SK-N-SH (cell line): ENCODE results near the gene CYP27C1. TPM values are rescaled to one million over a fixed set of nuclear protein-coding genes. Genes with fewer than 3 reads are reported as not detected.

Experiments
- CTCF ChIA-PET: fragments of 300-600, 350-600 bp; formaldehyde crosslinking; extraction: SDS; loops from one replicate; lab custom pipeline; 2021; lab: Yijun Ruan, JAX
- POLR2A ChIA-PET: fragments of 350-600 bp; sonication (Branson Sonifier 250); formaldehyde crosslinking; extraction: SDS; loops from one replicate; lab custom pipeline; 2020; ENCODE audit warnings: antibody characterized with exemption, inconsistent platforms; lab: Yijun Ruan, JAX
- DNase-seq: peaks from one replicate; pipeline ENCODE4 v3.0.0; 2012
- H2AFZ ChIP-seq: fragments of 200-600 bp; sonication (generic); 2 replicates; pipeline ENCODE4 v1.8.1; 2016; ENCODE audit warnings: antibody characterized with exemption, mild to moderate bottlenecking, low read depth
- H3F3A ChIP-seq: fragments of 200-600 bp; sonication (generic); replicated peaks from 2 replicates; pipeline ENCODE3; 2016; ENCODE audit warnings: antibody characterized with exemption, mild to moderate bottlenecking; ENCODE audit not compliant: insufficient read depth
- H3K27ac ChIP-seq, 2 experiments: fragments of 200-500 bp in 1 of 2; fragments of 200-600 bp in 1 of 2; sonication (Bioruptor generic) in 1 of 2; sonication (generic), shearing (Covaris generic) in 1 of 2; 2 replicates each; pipeline versions ENCODE4 v1.5.1 to v1.6.1; 2014 to 2016; ENCODE audit warnings: low read depth in 2 of 2, inconsistent platforms in 1 of 2, low read length in 1 of 2, mild to moderate bottlenecking in 1 of 2, mixed read lengths in 1 of 2
- H3K27me3 ChIP-seq: fragments of 200-600 bp; sonication (generic), shearing (Covaris generic); 2 replicates; pipeline ENCODE4 v1.6.1; 2016; ENCODE audit warnings: mixed run types; ENCODE audit not compliant: insufficient read depth
- H3K36me3 ChIP-seq, 2 experiments: fragments of 200-500 bp in 1 of 2; fragments of 200-600 bp in 1 of 2; sonication (Bioruptor generic) in 1 of 2; sonication (generic) in 1 of 2; replicated peaks in 1 of 2; 2 replicates each; pipeline versions ENCODE3 to v1.5.1; 2014 to 2016; ENCODE audit warnings: low read length in 1 of 2, mild to moderate bottlenecking in 1 of 2; ENCODE audit not compliant: insufficient read depth in 2 of 2, control insufficient read depth in 1 of 2
- H3K4me1 ChIP-seq, 2 experiments: fragments of 200-500 bp in 1 of 2; fragments of 200-600 bp in 1 of 2; sonication (Bioruptor generic) in 1 of 2; sonication (generic), shearing (Covaris generic) in 1 of 2; 2 replicates each; pipeline versions ENCODE4 v1.5.1 to v1.6.1; 2014 to 2016; ENCODE audit warnings: low read depth in 1 of 2, low read length in 1 of 2, mixed run types in 1 of 2; ENCODE audit not compliant: insufficient read depth in 2 of 2, control insufficient read depth in 1 of 2
- H3K4me2 ChIP-seq: fragments of 200-600 bp; sonication (generic), shearing (Covaris generic); 2 replicates; pipeline ENCODE4 v1.6.1; 2017; ENCODE audit warnings: mixed run types
- H3K4me3 ChIP-seq, 2 experiments: fragments of 200-500 bp in 1 of 2; fragments of 200-600 bp in 1 of 2; sonication (Bioruptor generic) in 1 of 2; sonication (generic), shearing (Covaris generic) in 1 of 2; 2 replicates each; pipeline versions ENCODE4 v1.5.1 to v1.8.1; 2014 to 2016; ENCODE audit warnings: low read depth in 2 of 2, inconsistent platforms in 1 of 2, low read length in 1 of 2, mild to moderate bottlenecking in 1 of 2, mixed read lengths in 1 of 2, moderate library complexity in 1 of 2
- H3K79me2 ChIP-seq: fragments of 200-600 bp; sonication (generic); 2 replicates; pipeline ENCODE4 v1.8.1; 2017; ENCODE audit warnings: mild to moderate bottlenecking; ENCODE audit not compliant: insufficient read depth
- H3K9ac ChIP-seq: fragments of 200-600 bp; sonication (generic); 2 replicates; pipeline ENCODE4 v1.6.1; 2017; ENCODE audit warnings: mixed run types
- H3K9me2 ChIP-seq: fragments of 200-600 bp; sonication (generic); 2 replicates; pipeline ENCODE4 v1.6.1; 2017; ENCODE audit warnings: mixed run types
- H3K9me3 ChIP-seq: fragments of 200-600 bp; sonication (generic); 2 replicates; pipeline ENCODE4 v1.6.1; 2017; ENCODE audit warnings: mixed run types, mild to moderate bottlenecking, moderate library complexity
- H4K20me1 ChIP-seq: fragments of 200-600 bp; sonication (generic); 2 replicates; pipeline ENCODE4 v1.6.1; 2017; ENCODE audit warnings: mild to moderate bottlenecking, mixed run types; ENCODE audit not compliant: insufficient read depth
- CHD2 ChIP-seq: fragments of 150-350 bp; IDR thresholded peaks from 2 replicates; pipeline ENCODE4 v1.6.1; 2018; ENCODE audit warnings: low read length; ENCODE audit not compliant: partially characterized antibody
- CTCF ChIP-seq: fragments of 200-600 bp; sonication (generic); IDR thresholded peaks from 2 replicates; pipeline ENCODE4 v1.6.1; 2017; ENCODE audit warnings: antibody characterized with exemption, mild to moderate bottlenecking, moderate library complexity
- FOSL2 ChIP-seq: IDR thresholded peaks from 2 replicates; pipeline ENCODE4 v1.4.0; 2012; ENCODE audit warnings: low read depth, mild to moderate bottlenecking, moderate library complexity, borderline replicate concordance
- FOXJ3 ChIP-seq: sonication (generic); formaldehyde crosslinking; IDR thresholded peaks from 2 replicates; pipeline ENCODE4 v1.5.1; 2020; ENCODE audit warnings: mild to moderate bottlenecking, missing genetic modification reagents
- GATA2 ChIP-seq: sonication (generic); formaldehyde crosslinking; IDR thresholded peaks from 2 replicates; pipeline ENCODE4 v1.5.0; 2020; ENCODE audit warnings: mild to moderate bottlenecking, missing genetic modification reagents
- MEF2A ChIP-seq: IDR thresholded peaks from 2 replicates; pipeline ENCODE4 v1.4.0; 2012; ENCODE audit warnings: low read depth, borderline replicate concordance
- MXI1 ChIP-seq: IDR thresholded peaks from 2 replicates; pipeline ENCODE4 v1.6.1; 2012; ENCODE audit warnings: mild to moderate bottlenecking, low read depth, low read length, improper control_type of control experiment
- NFIC ChIP-seq: IDR thresholded peaks from 2 replicates; pipeline ENCODE4 v1.4.0; 2012; ENCODE audit warnings: borderline replicate concordance
- NRF1 ChIP-seq: IDR thresholded peaks from 2 replicates; pipeline ENCODE4 v1.6.1; 2012; ENCODE audit warnings: low read depth, mild to moderate bottlenecking, low read length
- POLR2AphosphoS5 ChIP-seq: IDR thresholded peaks from 2 replicates; pipeline ENCODE4 v1.6.1; 2012; ENCODE audit warnings: low read depth, low read length
- RCOR1 ChIP-seq: fragments of 150-350 bp; IDR thresholded peaks from 2 replicates; pipeline ENCODE4 v1.6.1; 2017; ENCODE audit warnings: antibody characterized with exemption, low read length
- SMC3 ChIP-seq: IDR thresholded peaks from 2 replicates; pipeline ENCODE4 v1.6.1; 2012; ENCODE audit warnings: low read depth, low read length, improper control_type of control experiment
- TAF1 ChIP-seq: IDR thresholded peaks from 2 replicates; pipeline ENCODE4 v1.6.1; 2012; ENCODE audit warnings: low read depth, mild to moderate bottlenecking, low read length, moderate library complexity, borderline replicate concordance
- WGBS: methylation state at CpG from one replicate; pipeline ENCODE4 v1.1.6; 2017; ENCODE audit warnings: low lambda C conversion rate; 5-methylcytosine and 5-hydroxymethylcytosine counted together
- polyA plus RNA-seq, 3 experiments: library from polyadenylated mRNA; depleted of rRNA; stranded (reverse); fragments of >200 nt; gene quantifications; 2 replicates each; pipeline ENCODE4 v1.2.3, GENCODE V29; 2012
- TF ChIP-seq, protein P1 (sequence below): IDR thresholded peaks from 2 replicates; pipeline ENCODE4; 2012
- TF ChIP-seq, protein P2 (sequence below): IDR thresholded peaks from 2 replicates; pipeline ENCODE4 v1.4.0; 2012; ENCODE audit warnings: low read depth

The CYP27C1 gene
- polyA plus RNA-seq, 1 of the 3 experiments (the other 2 are of a cell fraction), result not detected

DNA sequence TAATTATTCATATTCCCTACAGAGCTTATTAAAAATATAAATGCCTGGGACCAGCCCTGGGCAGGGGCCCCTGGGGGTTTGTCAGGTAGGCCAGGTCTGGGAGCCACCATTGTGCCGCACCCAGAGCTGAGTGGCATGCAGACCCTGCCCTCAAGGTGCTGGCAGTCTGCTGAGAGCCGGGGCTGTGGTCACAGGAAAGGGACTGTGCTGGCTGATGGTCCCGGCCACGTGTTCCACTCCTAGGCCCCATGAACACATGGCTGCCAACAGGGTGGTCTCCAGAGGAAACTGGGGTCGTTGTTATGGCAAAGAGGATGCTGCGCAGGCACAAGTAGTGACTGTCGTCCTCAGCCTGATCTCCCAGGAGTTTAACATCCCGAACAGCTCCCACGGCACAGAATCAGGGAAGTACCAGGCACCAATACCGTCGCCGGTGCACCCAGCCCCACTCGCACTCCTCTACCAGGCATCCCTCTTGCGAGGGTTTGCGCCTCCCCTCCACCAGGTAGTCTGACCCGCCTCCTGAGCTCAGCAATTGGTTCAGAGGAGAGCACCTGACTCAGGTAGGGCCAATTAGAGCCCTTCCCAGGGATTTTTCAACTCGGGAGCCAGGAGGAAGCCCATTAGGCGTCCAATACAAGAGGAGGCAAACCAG lies 73.9 kb downstream of the CYP27C1 start:
- Histone ChIP-seq H3K27me3 (no peaks in the 10 kb centered on the region), H3F3A (peaks cover 12% of the 10 kb centered on the region), H3K4me2 (no peak overlapping the region), H2AFZ (no peak overlapping the region)
- no peak for DNase-seq
- POLR2A ChIA-PET, result no interaction called here
- CTCF ChIA-PET, result interaction anchor here (1.0 to 1.5 kb wide), 4 partner anchors 10 to 78 kb away, joined by 3 to 6 read pairs (median 5); no protein-coding TSS in a partner anchor
- TF ChIP-seq FOXJ3, result no peak
- TF ChIP-seq, protein P1, sequence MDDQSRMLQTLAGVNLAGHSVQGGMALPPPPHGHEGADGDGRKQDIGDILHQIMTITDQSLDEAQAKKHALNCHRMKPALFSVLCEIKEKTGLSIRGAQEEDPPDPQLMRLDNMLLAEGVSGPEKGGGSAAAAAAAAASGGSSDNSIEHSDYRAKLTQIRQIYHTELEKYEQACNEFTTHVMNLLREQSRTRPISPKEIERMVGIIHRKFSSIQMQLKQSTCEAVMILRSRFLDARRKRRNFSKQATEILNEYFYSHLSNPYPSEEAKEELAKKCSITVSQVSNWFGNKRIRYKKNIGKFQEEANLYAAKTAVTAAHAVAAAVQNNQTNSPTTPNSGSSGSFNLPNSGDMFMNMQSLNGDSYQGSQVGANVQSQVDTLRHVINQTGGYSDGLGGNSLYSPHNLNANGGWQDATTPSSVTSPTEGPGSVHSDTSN, result no peak
- no peak for TF ChIP-seq POLR2AphosphoS5
- no peak for TF ChIP-seq CTCF
- TF ChIP-seq NFIC, result no peak
- no peak for TF ChIP-seq GATA2 (CRISPR knock-in tag)
- no peak for TF ChIP-seq MXI1
- no peak for TF ChIP-seq RCOR1
- TF ChIP-seq TAF1, result no peak
- TF ChIP-seq SMC3, result no peak
- TF ChIP-seq MEF2A, result no peak
- TF ChIP-seq CHD2, result no peak
- no peak for TF ChIP-seq NRF1
- no peak for TF ChIP-seq FOSL2
- TF ChIP-seq, protein P2, sequence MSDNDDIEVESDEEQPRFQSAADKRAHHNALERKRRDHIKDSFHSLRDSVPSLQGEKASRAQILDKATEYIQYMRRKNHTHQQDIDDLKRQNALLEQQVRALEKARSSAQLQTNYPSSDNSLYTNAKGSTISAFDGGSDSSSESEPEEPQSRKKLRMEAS, result no peak
- TF ChIP-seq, all 33 proteins: peak for 0
- H3K9me2 ChIP-seq, result no peaks in the 10 kb centered on the region
- H4K20me1 ChIP-seq, result no peaks in the 10 kb centered on the region
- no peak overlapping the region for H3K27ac ChIP-seq
- no peaks in the 10 kb centered on the region for H3K36me3 ChIP-seq
- no peak overlapping the region for H3K9ac ChIP-seq
- no peaks in the 10 kb centered on the region for H3K79me2 ChIP-seq
- no peaks in the 10 kb centered on the region; a peak in 1 of 4 replicates for H3K4me1 ChIP-seq
- 85% methylated on average over 8 of the region's 18 CpGs for WGBS
- H3K9me3 ChIP-seq, result peaks cover 6% of the 10 kb centered on the region; the same call in 1 of the 2 replicates
- H3K4me3 ChIP-seq, result no peak overlapping the region
